AG04450 (cell line): ENCODE measurements around the gene PIGO. TPM values are rescaled to one million over a fixed set of nuclear protein-coding genes. Genes with fewer than 3 reads are reported as not detected.

ENCODE experiments used
- CTCF ChIA-PET: fragments of 300-600, 350-600 bp; formaldehyde crosslinking; extraction: SDS; loops from one replicate; lab custom pipeline; 2022; ENCODE audit warnings: antibody characterized with exemption, inconsistent platforms; lab: Charles Lee
- POLR2A ChIA-PET: fragments of 350-600 bp; formaldehyde crosslinking; extraction: SDS; loops from one replicate; lab custom pipeline; 2021; ENCODE audit warnings: antibody characterized with exemption, inconsistent platforms; lab: Yijun Ruan, JAX
- DNase-seq: peaks from one replicate; pipeline ENCODE4 v3.0.0-alpha.2; 2011; ENCODE audit warnings: low read depth, low spot score
- H3K27ac ChIP-seq: one replicate; pipeline ENCODE4 v1.5.1; 2012; ENCODE audit warnings: low read depth, low read length, control low read depth
- H3K27me3 ChIP-seq: one replicate; pipeline ENCODE4 v1.6.0; 2012; ENCODE audit warnings: low read length; ENCODE audit not compliant: control insufficient read depth, insufficient read depth
- H3K4me3 ChIP-seq: 2 replicates; pipeline ENCODE4 v1.5.1; 2011; ENCODE audit warnings: mild to moderate bottlenecking, low read depth, low read length, control low read depth
- H3K9me3 ChIP-seq: 2 replicates; pipeline ENCODE4 v1.5.1; 2012; ENCODE audit warnings: low read length; ENCODE audit not compliant: control insufficient read depth, insufficient read depth
- CTCF ChIP-seq: IDR thresholded peaks from 2 replicates; pipeline ENCODE4 v1.5.1; 2011; ENCODE audit warnings: low read depth, low read length, control low read depth, inconsistent platforms
- polyA minus RNA-seq: library from RNA; depleted of rRNA, polyadenylated mRNA; stranded (reverse); fragments of >200 nt; gene quantifications from 2 replicates; pipeline ENCODE4 v1.2.3, GENCODE V29; 2011; rRNA and poly(A)+ RNA removed
- polyA plus RNA-seq: library from polyadenylated mRNA; depleted of rRNA; stranded (reverse); fragments of >200 nt; gene quantifications from 2 replicates; pipeline ENCODE4 v1.2.3, GENCODE V29; 2011; rRNA removed

Gene PIGO
- polyA plus RNA-seq (14.1 and 14.3 TPM in 2 replicates), polyA minus RNA-seq (17.5 and 18.8 TPM in 2 replicates)

- POLR2A ChIA-PET = interaction anchor here (0.5 to 1.1 kb wide), 2 partner anchors 24 to 437 kb away, joined by 3 to 6 read pairs; no protein-coding TSS in a partner anchor
- Histone ChIP-seq H3K27ac (peak within 1 kb of the TSS; percentile 76), H3K27me3 (no peaks in the 10 kb centered on the region), H3K9me3 (no peaks in the 10 kb centered on the region; the same call in 1 of the 2 replicates), H3K4me3 (peak within 1 kb of the TSS; percentile 93)
- peak; percentile 88 for TF ChIP-seq CTCF
- no peak for DNase-seq
- CTCF ChIA-PET = interaction anchor here (0.6 to 4.2 kb wide), 31 partner anchors 9 to 457 kb away, joined by 3 to 115 read pairs (median 4); partner anchors contain the start of genes DNAJB5, FANCG and VCP
These were observed at the start of gene PIGO for GRCh38 chr9:35096035-35096849. TSS of gene PIGO (minus strand) at chr9:35096591. CDS start at chr9:35095565, 1,026 bp downstream.

- DNase-seq = no peak
- no peak overlapping the region for H3K4me3 ChIP-seq
- ChIA-PET POLR2A (no interaction called here), CTCF (no interaction called here)
- TF ChIP-seq CTCF = no peak
- no peak overlapping the region for H3K27ac ChIP-seq
- peaks cover 32% of the 10 kb centered on the region for H3K9me3 ChIP-seq
- no peaks in the 10 kb centered on the region for H3K27me3 ChIP-seq
These were observed 45.6 kb upstream of the PIGO start for GRCh38 chr9:35142037-35142436.

DNA sequence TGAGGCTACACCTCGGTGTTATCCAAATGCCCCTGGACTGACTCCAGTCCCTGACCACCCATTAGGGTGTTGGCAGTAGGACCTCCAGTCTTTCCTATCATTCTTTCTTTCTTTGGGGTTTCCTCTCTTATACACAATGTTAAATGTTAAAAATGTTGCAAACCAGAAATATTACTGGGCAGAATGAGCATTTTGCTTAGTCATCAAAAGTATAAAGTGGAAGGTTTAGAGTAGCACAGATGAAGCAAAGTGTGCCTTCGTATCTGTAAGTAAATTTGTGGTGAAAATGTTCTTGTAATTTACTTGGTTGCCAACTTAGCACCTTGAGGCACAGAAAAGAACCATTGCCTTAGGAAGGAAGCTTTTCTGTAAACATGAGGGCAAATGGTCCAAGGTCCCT lies 43.7 kb upstream of the PIGO start:
- no peak for DNase-seq
- ChIA-PET CTCF (no interaction called here), POLR2A (no interaction called here)
- Histone ChIP-seq H3K27ac (no peak overlapping the region), H3K27me3 (peaks cover 4% of the 10 kb centered on the region), H3K9me3 (peaks cover 29% of the 10 kb centered on the region), H3K4me3 (no peak overlapping the region)
- no peak for TF ChIP-seq CTCF

- no peak for TF ChIP-seq CTCF
- no peak for DNase-seq
- no peak overlapping the region for H3K27ac ChIP-seq
- ChIA-PET CTCF (no interaction called here), POLR2A (no interaction called here)
- peaks cover 14% of the 10 kb centered on the region for H3K9me3 ChIP-seq
- peaks cover 4% of the 10 kb centered on the region for H3K27me3 ChIP-seq
- no peak overlapping the region for H3K4me3 ChIP-seq
These were observed 40.5 kb upstream of the PIGO start for GRCh38 chr9:35136866-35137265.

DNA sequence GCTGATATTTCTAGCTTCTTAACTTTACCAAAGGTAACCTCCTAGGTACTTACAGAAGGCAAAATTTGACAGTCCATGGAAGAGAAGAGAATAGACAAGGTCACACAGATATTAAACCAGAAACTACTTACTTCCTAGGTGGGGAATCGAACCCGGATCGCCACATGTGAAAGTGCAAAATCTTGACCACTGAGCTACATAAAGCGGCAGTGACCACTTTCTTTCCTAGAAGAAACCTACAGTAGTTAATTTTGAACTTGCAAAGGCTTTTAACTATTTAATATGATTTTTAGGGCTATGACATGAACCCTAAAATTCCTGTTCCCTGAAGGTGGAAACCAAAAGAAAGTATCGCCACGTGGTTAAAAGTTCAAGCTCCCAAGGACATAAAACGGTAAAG lies 39.6 kb upstream of the PIGO start:
- Histone ChIP-seq H3K27ac (no peak overlapping the region), H3K9me3 (peaks cover 7% of the 10 kb centered on the region; the same call in 1 of the 2 replicates), H3K4me3 (no peak overlapping the region), H3K27me3 (peaks cover 4% of the 10 kb centered on the region)
- POLR2A ChIA-PET = no interaction called here
- TF ChIP-seq CTCF = no peak
- CTCF ChIA-PET = interaction anchor here (0.7 to 1.4 kb wide), 2 partner anchors 124 to 343 kb away, joined by 3 to 5 read pairs; no protein-coding TSS in a partner anchor
- DNase-seq = no peak
